Measurements from ENCODE around the gene PRR7.

Gene PRR7

GRCh38 chr5:177496070-177496726 is 49.6 kb downstream of the PRR7 start:
- Histone ChIP-seq H3K27me3 (ENCODE audit: insufficient read depth, low read length) (no peaks in the 10 kb centered on the region), H3K36me3 (ENCODE audit: insufficient read depth, low read length) (peaks cover 28% of the 10 kb centered on the region), H3K4me1 (ENCODE audit: insufficient read depth, low read length) (peaks cover 39% of the 10 kb centered on the region), H3K4me3 (ENCODE audit: low read length) (peak overlapping the region; percentile 80), H2AFZ (ENCODE audit: low read depth, low read length) (no peak overlapping the region), H3K9me3 (ENCODE audit: low read length) (no peaks in the 10 kb centered on the region)

GRCh38 chr5:177496727-177497291 is 50.2 kb downstream of the PRR7 start:
- H3K4me3 ChIP-seq (ENCODE audit: low read length), result peak overlapping the region; percentile 80
- H2AFZ ChIP-seq (ENCODE audit: low read depth, low read length), result no peak overlapping the region
- H3K27me3 ChIP-seq (ENCODE audit: insufficient read depth, low read length), result no peaks in the 10 kb centered on the region
- peaks cover 25% of the 10 kb centered on the region for H3K36me3 ChIP-seq (ENCODE audit: insufficient read depth, low read length)
- H3K4me1 ChIP-seq (ENCODE audit: insufficient read depth, low read length), result peaks cover 45% of the 10 kb centered on the region
- H3K9me3 ChIP-seq (ENCODE audit: low read length), result no peaks in the 10 kb centered on the region

GRCh38 chr5:177497292-177498012 is 50.8 kb downstream of the PRR7 start, which contains the start of gene PDLIM7:
TSS of gene PDLIM7 (minus strand) at chr5:177497604. CDS start at chr5:177496512, 1,092 bp downstream.
- Histone ChIP-seq H3K4me1 (ENCODE audit: insufficient read depth, low read length) (peaks cover 52% of the 10 kb centered on the region), H3K36me3 (ENCODE audit: insufficient read depth, low read length) (peaks cover 19% of the 10 kb centered on the region), H3K27me3 (ENCODE audit: insufficient read depth, low read length) (no peaks in the 10 kb centered on the region)

GRCh38 chr5:177498013-177498787 is 51.6 kb downstream of the PRR7 start:
- Histone ChIP-seq H3K4me1 (ENCODE audit: insufficient read depth, low read length) (peaks cover 56% of the 10 kb centered on the region), H3K36me3 (ENCODE audit: insufficient read depth, low read length) (peaks cover 14% of the 10 kb centered on the region), H2AFZ (ENCODE audit: low read depth, low read length) (no peak overlapping the region), H3K27me3 (ENCODE audit: insufficient read depth, low read length) (no peaks in the 10 kb centered on the region), H3K4me3 (ENCODE audit: low read length) (peak overlapping the region; percentile 11), H3K9me3 (ENCODE audit: low read length) (no peaks in the 10 kb centered on the region)

More at GRCh38 chr5:177497292-177498012, 50.8 kb downstream of the PRR7 start, which contains the start of gene PDLIM7:
- no peak within 1 kb of the TSS for H2AFZ ChIP-seq (ENCODE audit: low read depth, low read length)
- H3K4me3 ChIP-seq (ENCODE audit: low read length), result peak within 1 kb of the TSS; percentile 80
- H3K9me3 ChIP-seq (ENCODE audit: low read length), result no peaks in the 10 kb centered on the region

GRCh38 chr5:177499842-177500241 is 53.2 kb downstream of the PRR7 start:
- Histone ChIP-seq H3K27me3 (ENCODE audit: insufficient read depth, low read length) (no peaks in the 10 kb centered on the region), H3K4me1 (ENCODE audit: insufficient read depth, low read length) (peaks cover 47% of the 10 kb centered on the region), H3K4me3 (ENCODE audit: low read length) (no peak overlapping the region), H3K9me3 (ENCODE audit: low read length) (no peaks in the 10 kb centered on the region), H3K36me3 (ENCODE audit: insufficient read depth, low read length) (peaks cover 8% of the 10 kb centered on the region), H2AFZ (ENCODE audit: low read depth, low read length) (no peak overlapping the region)

GRCh38 chr5:177500685-177501522 is 54.3 kb downstream of the PRR7 start:
- H3K4me1 ChIP-seq (ENCODE audit: insufficient read depth, low read length), result peaks cover 36% of the 10 kb centered on the region
- H3K4me3 ChIP-seq (ENCODE audit: low read length), result no peak overlapping the region
- H3K27me3 ChIP-seq (ENCODE audit: insufficient read depth, low read length), result no peaks in the 10 kb centered on the region
- peaks cover under 1% of the 10 kb centered on the region for H3K36me3 ChIP-seq (ENCODE audit: insufficient read depth, low read length)
- no peak overlapping the region for H2AFZ ChIP-seq (ENCODE audit: low read depth, low read length)
- H3K9me3 ChIP-seq (ENCODE audit: low read length), result no peaks in the 10 kb centered on the region

GRCh38 chr5:177501874-177502678 is 55.5 kb downstream of the PRR7 start:
- Histone ChIP-seq H2AFZ (ENCODE audit: low read depth, low read length) (no peak overlapping the region), H3K4me1 (ENCODE audit: insufficient read depth, low read length) (peaks cover 29% of the 10 kb centered on the region), H3K27me3 (ENCODE audit: insufficient read depth, low read length) (no peaks in the 10 kb centered on the region), H3K36me3 (ENCODE audit: insufficient read depth, low read length) (no peaks in the 10 kb centered on the region), H3K9me3 (ENCODE audit: low read length) (no peaks in the 10 kb centered on the region), H3K4me3 (ENCODE audit: low read length) (no peak overlapping the region)

- Histone ChIP-seq H3K4me1 (ENCODE audit: insufficient read depth, low read length) (peaks cover 27% of the 10 kb centered on the region), H3K36me3 (ENCODE audit: insufficient read depth, low read length) (no peaks in the 10 kb centered on the region), H3K27me3 (ENCODE audit: insufficient read depth, low read length) (no peaks in the 10 kb centered on the region), H3K4me3 (ENCODE audit: low read length) (no peak overlapping the region), H2AFZ (ENCODE audit: low read depth, low read length) (no peak overlapping the region), H3K9me3 (ENCODE audit: low read length) (no peaks in the 10 kb centered on the region)
These were observed 56.3 kb downstream of the PRR7 start for GRCh38 chr5:177502886-177503285.

GRCh38 chr5:177503351-177504085 is 56.9 kb downstream of the PRR7 start:
- H3K36me3 ChIP-seq (ENCODE audit: insufficient read depth, low read length), result no peaks in the 10 kb centered on the region
- peaks cover 28% of the 10 kb centered on the region for H3K4me1 ChIP-seq (ENCODE audit: insufficient read depth, low read length)
- H3K27me3 ChIP-seq (ENCODE audit: insufficient read depth, low read length), result no peaks in the 10 kb centered on the region

GRCh38 chr5:177504086-177505056 is 57.8 kb downstream of the PRR7 start:
- no peak overlapping the region for H3K4me3 ChIP-seq (ENCODE audit: low read length)
- H3K9me3 ChIP-seq (ENCODE audit: low read length), result no peaks in the 10 kb centered on the region
- no peaks in the 10 kb centered on the region for H3K36me3 ChIP-seq (ENCODE audit: insufficient read depth, low read length)
- no peaks in the 10 kb centered on the region for H3K27me3 ChIP-seq (ENCODE audit: insufficient read depth, low read length)
- H2AFZ ChIP-seq (ENCODE audit: low read depth, low read length), result no peak overlapping the region
- peaks cover 37% of the 10 kb centered on the region for H3K4me1 ChIP-seq (ENCODE audit: insufficient read depth, low read length)

More at GRCh38 chr5:177503351-177504085, 56.9 kb downstream of the PRR7 start:
- Histone ChIP-seq H2AFZ (ENCODE audit: low read depth, low read length) (no peak overlapping the region), H3K4me3 (ENCODE audit: low read length) (no peak overlapping the region), H3K9me3 (ENCODE audit: low read length) (no peaks in the 10 kb centered on the region)

All from neuron (in vitro differentiated cells).